ENCODE results near the gene SCARF2. TPM values are rescaled to one million over a fixed set of nuclear protein-coding genes. Genes with fewer than 3 reads are reported as not detected.
"Not testable (repeated sequence)": the region's sequence is repeated elsewhere in the genome, so short reads cannot be mapped to it uniquely, and the experiment has no call there.

SCARF2 gene
- total RNA-seq, 4 donors from 2014 or later, result 14.8 to 25.3 (median 20.1) TPM

GRCh38 chr22:20414450-20414849 is 23.2 kb downstream of the SCARF2 start:
- Histone ChIP-seq H3K4me1 (peaks cover 0 to 7% (median 0%) of the 10 kb centered on the region in 3 donors), H3K27ac (no peak overlapping the region), H3K4me3 (no peak overlapping the region), H3K36me3 (no peaks in the 10 kb centered on the region), H3K27me3 (no peaks in the 10 kb centered on the region), H3K9me3 (no peaks in the 10 kb centered on the region)
- TF ChIP-seq POLR2AphosphoS5 (IDR thresholded peaks at IDR 0.05), result no peak
- WGBS, 2 donors (ENCODE audit: low coverage in 1 of 2), result 68 to 71% methylated on average over 3 of the region's 3 CpGs
- ATAC-seq, result no peak

GRCh38 chr22:20414059-20414440 is 23.6 kb downstream of the SCARF2 start:
- H3K36me3 ChIP-seq, result no peaks in the 10 kb centered on the region
- no peak overlapping the region for H3K4me3 ChIP-seq
- TF ChIP-seq POLR2A (IDR thresholded peaks at IDR 0.05), result no peak
- TF ChIP-seq CTCF (IDR thresholded peaks at IDR 0.05), result no peak
- TF ChIP-seq POLR2AphosphoS5 (IDR thresholded peaks at IDR 0.05), result no peak
- no peak for TF ChIP-seq EP300 (IDR thresholded peaks at IDR 0.05)
- 72 to 83% methylated on average over 3 to 4 of the region's 5 CpGs for WGBS, 2 donors (ENCODE audit: low coverage in 1 of 2)
- H3K9me3 ChIP-seq, result no peaks in the 10 kb centered on the region
- H3K4me1 ChIP-seq, result peaks cover 0 to 7% (median 0%) of the 10 kb centered on the region in 3 donors
- no peak overlapping the region for H3K27ac ChIP-seq
- no peak for ATAC-seq
- no peaks in the 10 kb centered on the region for H3K27me3 ChIP-seq

DNA sequence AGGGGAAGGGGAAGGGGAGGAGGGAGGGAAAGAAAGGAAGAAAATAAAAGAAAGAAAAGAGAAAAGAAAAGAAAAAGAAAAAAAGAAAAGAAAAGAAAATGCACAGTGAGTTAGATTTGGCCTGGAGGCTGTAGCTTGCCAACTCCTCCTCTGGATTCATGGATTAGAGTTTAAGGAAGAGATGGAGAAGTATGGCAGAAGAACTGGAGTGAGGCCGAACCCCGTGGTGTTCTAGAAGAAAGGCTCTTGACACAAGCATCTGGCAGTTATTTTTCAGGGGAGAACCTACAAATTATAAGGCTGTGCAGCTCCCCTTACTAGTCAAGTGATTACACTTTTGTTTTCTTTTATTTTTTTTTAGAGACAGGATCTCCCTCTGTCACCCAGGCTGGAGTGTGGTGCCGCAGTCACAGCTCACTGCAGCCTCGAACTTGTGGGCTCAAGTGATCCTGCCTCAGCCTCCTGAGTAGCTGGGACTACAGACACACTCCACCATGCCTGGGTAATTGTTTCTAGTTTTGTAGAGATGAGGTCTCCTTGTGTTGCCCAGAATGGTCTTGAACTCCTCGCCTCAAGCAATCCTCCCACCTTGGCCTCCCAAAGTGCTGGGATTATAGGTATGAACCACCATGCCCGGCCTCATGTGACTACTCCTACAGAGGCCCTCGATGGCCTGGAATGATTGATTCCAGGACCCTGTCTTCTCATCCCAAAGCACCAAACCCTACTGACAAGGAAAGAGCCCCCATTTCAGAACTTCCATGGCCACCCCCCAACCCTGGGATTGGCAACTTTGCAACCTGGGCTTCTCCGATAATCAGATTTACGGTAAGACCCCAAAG is 24.2 kb downstream of the SCARF2 start:
- no peak for ATAC-seq
- WGBS, 2 donors (ENCODE audit: low coverage in 1 of 2), result 91 to 94% methylated on average over 4 to 5 of the region's 9 CpGs

DNA sequence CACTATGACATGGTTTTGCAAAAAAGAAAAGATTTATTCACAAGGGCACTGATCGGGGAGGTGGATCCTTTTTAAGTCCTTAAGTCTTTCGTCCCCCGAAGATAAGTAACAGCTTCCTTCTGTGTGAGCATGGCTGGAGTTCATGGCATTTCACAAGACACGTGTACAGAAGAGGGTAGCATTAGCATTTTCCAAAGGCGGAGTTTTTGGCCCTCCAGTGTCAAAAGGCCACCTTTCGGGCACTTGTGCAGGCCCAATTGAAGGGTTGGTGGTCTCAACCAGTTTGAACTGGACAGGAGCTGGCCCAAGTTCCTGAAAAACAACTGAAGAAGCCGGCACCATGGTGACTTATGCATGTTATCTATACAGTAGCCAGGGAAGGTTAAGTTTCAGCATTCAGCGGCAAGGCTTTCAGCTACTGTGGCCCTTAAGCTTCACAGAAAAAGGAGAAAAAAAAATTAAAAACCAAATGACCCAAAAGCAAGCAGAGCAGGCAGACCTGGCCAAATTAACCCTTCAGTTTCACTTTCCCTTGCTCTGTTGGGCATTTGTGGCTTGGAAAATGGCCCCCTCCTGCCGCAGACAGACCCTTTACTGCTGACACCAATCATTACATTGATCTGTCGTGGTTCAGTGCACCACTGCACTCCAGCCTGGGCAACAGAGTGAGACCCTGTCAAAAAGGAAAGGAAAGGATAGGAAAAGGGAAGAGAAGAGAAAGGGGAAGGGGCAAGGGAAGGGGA is 25.0 kb downstream of the SCARF2 start:
- no peak overlapping the region for H3K27ac ChIP-seq
- TF ChIP-seq EP300 (IDR thresholded peaks at IDR 0.05) (no peak), POLR2A (IDR thresholded peaks at IDR 0.05) (no peak), POLR2AphosphoS5 (IDR thresholded peaks at IDR 0.05) (no peak), CTCF (IDR thresholded peaks at IDR 0.05) (no peak)
- 56 to 70% methylated on average over 7 to 10 of the region's 10 CpGs for WGBS, 2 donors (ENCODE audit: low coverage in 1 of 2)

More for the DNA sequence above, 24.2 kb downstream of the SCARF2 start:
- Histone ChIP-seq H3K9me3 (no peaks in the 10 kb centered on the region), H3K4me3 (no peak overlapping the region), H3K36me3 (no peaks in the 10 kb centered on the region), H3K4me1 (peaks cover 0 to 3% (median 0%) of the 10 kb centered on the region in 3 donors), H3K27ac (no peak overlapping the region), H3K27me3 (no peaks in the 10 kb centered on the region)
- TF ChIP-seq POLR2A (IDR thresholded peaks at IDR 0.05) (no peak), POLR2AphosphoS5 (IDR thresholded peaks at IDR 0.05) (no peak), CTCF (IDR thresholded peaks at IDR 0.05) (no peak), EP300 (IDR thresholded peaks at IDR 0.05) (no peak)

DNA sequence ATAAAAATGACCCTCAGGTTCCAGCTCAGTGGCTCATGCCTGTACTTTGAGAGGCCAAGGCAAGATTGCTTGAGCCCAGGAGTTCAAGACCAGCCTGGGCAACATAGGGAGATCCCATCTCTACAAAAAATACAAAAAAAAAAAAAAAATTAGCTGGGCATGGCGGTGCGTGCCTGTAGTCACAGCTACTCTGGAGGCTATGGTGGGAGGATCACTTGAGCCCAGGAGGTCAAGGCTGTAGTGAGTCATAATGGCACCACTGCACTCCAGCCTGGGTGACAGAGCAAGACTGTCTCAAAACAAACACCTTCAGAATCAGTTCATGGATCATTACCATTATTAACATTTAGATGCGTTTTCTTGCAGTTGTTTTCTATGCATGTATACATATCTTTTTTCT is 28.2 kb downstream of the SCARF2 start:
- H3K27ac ChIP-seq, H3K4me3 ChIP-seq, H3K4me1 ChIP-seq, H3K9me3 ChIP-seq, H3K27me3 ChIP-seq, ATAC-seq: not testable (repeated sequence)
- 92% methylated on average over 3 of the region's 3 CpGs; no CpG with 5 or more reads in 1 of the 2 donors for WGBS, 2 donors (ENCODE audit: low coverage in 1 of 2)
- H3K36me3 ChIP-seq, result peaks cover 0 to 37% of the 10 kb centered on the region in 2 donors

More for the DNA sequence above, 25.0 kb downstream of the SCARF2 start:
- no peaks in the 10 kb centered on the region for H3K27me3 ChIP-seq
- peaks cover 0 to 4% of the 10 kb centered on the region in 2 donors for H3K36me3 ChIP-seq
- H3K4me1 ChIP-seq, result no peaks in the 10 kb centered on the region
- no peaks in the 10 kb centered on the region for H3K9me3 ChIP-seq
- ATAC-seq, result no peak
- H3K4me3 ChIP-seq, result no peak overlapping the region
